WTC11 (cell line): ENCODE data around the gene CDK17.

ENCODE experiments used
- CREB1 ChIP-seq: sonication (generic); formaldehyde crosslinking; IDR thresholded peaks from 2 replicates; pipeline ENCODE4 v1.8.0; 2023; ENCODE audit warnings: mild to moderate bottlenecking, missing genetic modification reagents
- CTCF ChIP-seq: fragments of 200-600 bp; IDR thresholded peaks from 2 replicates; pipeline ENCODE4 v1.8.0; 2022; ENCODE audit warnings: antibody characterized with exemption
- EMX1 ChIP-seq: fragments of 250-450 bp; sonication (Bioruptor Pico); IDR thresholded peaks from 2 replicates; pipeline ENCODE4 v1.8.0; 2021; ENCODE audit warnings: mild to moderate bottlenecking
- ETV6 ChIP-seq: sonication (generic); formaldehyde crosslinking; IDR thresholded peaks from 2 replicates; pipeline ENCODE4 v1.8.1; 2022; ENCODE audit warnings: mild to moderate bottlenecking, missing genetic modification reagents
- JUN ChIP-seq: sonication (generic); formaldehyde crosslinking; IDR thresholded peaks from 2 replicates; pipeline ENCODE4 v1.8.0; 2023; ENCODE audit warnings: mild to moderate bottlenecking, missing genetic modification reagents
- MAX ChIP-seq: sonication (generic); formaldehyde crosslinking; IDR thresholded peaks from 2 replicates; pipeline ENCODE4 v1.8.0; 2022; ENCODE audit warnings: mild to moderate bottlenecking, missing genetic modification reagents
- NR1H2 ChIP-seq: sonication (generic); formaldehyde crosslinking; IDR thresholded peaks from 2 replicates; pipeline ENCODE4 v1.9.0; 2021; ENCODE audit warnings: mild to moderate bottlenecking, moderate library complexity, missing genetic modification reagents
- ZBTB21 ChIP-seq: sonication (generic); formaldehyde crosslinking; IDR thresholded peaks from 2 replicates; pipeline ENCODE4 v1.8.1; 2023; ENCODE audit warnings: mild to moderate bottlenecking, missing genetic modification reagents, borderline replicate concordance
- TF ChIP-seq, protein P1 (sequence below): sonication (generic); formaldehyde crosslinking; IDR thresholded peaks from 2 replicates; pipeline ENCODE4 v1.8.1; 2023; ENCODE audit warnings: mild to moderate bottlenecking, missing genetic modification reagents, moderate library complexity
- TF ChIP-seq, protein P2 (sequence below): sonication (generic); formaldehyde crosslinking; IDR thresholded peaks from 2 replicates; pipeline ENCODE4 v1.8.1; 2023; ENCODE audit warnings: mild to moderate bottlenecking, moderate library complexity, missing genetic modification reagents
- TF ChIP-seq, protein P3 (sequence below): sonication (generic); formaldehyde crosslinking; IDR thresholded peaks from 2 replicates; pipeline ENCODE4 v1.8.0; 2022; ENCODE audit warnings: mild to moderate bottlenecking, missing genetic modification reagents
- TF ChIP-seq, protein P4 (sequence below): sonication (generic); formaldehyde crosslinking; conservative IDR thresholded peaks from 2 replicates; pipeline ENCODE4 v1.8.1; 2022; ENCODE audit warnings: mild to moderate bottlenecking, missing genetic modification reagents

GRCh38 chr12:96396209-96396608 lies 4.0 kb downstream of the CDK17 start:
- TF ChIP-seq, protein P1, sequence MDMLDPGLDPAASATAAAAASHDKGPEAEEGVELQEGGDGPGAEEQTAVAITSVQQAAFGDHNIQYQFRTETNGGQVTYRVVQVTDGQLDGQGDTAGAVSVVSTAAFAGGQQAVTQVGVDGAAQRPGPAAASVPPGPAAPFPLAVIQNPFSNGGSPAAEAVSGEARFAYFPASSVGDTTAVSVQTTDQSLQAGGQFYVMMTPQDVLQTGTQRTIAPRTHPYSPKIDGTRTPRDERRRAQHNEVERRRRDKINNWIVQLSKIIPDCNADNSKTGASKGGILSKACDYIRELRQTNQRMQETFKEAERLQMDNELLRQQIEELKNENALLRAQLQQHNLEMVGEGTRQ (CRISPR knock-in tag) = no peak
- no peak for TF ChIP-seq CTCF
- TF ChIP-seq ZBTB21 (CRISPR knock-in tag) = no peak
- no peak for TF ChIP-seq NR1H2 (CRISPR knock-in tag)
- TF ChIP-seq, protein P2, sequence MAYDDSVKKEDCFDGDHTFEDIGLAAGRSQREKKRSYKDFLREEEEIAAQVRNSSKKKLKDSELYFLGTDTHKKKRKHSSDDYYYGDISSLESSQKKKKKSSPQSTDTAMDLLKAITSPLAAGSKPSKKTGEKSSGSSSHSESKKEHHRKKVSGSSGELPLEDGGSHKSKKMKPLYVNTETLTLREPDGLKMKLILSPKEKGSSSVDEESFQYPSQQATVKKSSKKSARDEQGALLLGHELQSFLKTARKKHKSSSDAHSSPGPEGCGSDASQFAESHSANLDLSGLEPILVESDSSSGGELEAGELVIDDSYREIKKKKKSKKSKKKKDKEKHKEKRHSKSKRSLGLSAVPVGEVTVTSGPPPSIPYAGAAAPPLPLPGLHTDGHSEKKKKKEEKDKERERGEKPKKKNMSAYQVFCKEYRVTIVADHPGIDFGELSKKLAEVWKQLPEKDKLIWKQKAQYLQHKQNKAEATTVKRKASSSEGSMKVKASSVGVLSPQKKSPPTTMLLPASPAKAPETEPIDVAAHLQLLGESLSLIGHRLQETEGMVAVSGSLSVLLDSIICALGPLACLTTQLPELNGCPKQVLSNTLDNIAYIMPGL (CRISPR knock-in tag) = no peak
- TF ChIP-seq, protein P3, sequence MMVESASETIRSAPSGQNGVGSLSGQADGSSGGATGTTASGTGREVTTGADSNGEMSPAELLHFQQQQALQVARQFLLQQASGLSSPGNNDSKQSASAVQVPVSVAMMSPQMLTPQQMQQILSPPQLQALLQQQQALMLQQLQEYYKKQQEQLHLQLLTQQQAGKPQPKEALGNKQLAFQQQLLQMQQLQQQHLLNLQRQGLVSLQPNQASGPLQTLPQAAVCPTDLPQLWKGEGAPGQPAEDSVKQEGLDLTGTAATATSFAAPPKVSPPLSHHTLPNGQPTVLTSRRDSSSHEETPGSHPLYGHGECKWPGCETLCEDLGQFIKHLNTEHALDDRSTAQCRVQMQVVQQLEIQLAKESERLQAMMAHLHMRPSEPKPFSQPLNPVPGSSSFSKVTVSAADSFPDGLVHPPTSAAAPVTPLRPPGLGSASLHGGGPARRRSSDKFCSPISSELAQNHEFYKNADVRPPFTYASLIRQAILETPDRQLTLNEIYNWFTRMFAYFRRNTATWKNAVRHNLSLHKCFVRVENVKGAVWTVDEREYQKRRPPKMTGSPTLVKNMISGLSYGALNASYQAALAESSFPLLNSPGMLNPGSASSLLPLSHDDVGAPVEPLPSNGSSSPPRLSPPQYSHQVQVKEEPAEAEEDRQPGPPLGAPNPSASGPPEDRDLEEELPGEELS = no peak
- TF ChIP-seq, protein P4, sequence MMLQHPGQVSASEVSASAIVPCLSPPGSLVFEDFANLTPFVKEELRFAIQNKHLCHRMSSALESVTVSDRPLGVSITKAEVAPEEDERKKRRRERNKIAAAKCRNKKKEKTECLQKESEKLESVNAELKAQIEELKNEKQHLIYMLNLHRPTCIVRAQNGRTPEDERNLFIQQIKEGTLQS (CRISPR knock-in tag) = no peak
- no peak for TF ChIP-seq MAX (CRISPR knock-in tag)
- no peak for TF ChIP-seq ETV6 (CRISPR knock-in tag)
- TF ChIP-seq JUN (CRISPR knock-in tag) = no peak
- no peak for TF ChIP-seq EMX1 (CRISPR knock-in tag)
- TF ChIP-seq CREB1 = no peak
